Muscle layer of colon (tissue), 2 donors: ENCODE measurements around the gene CCDC85C.

ENCODE experiments used
- H3K27ac ChIP-seq: one replicate; pipeline ENCODE4 v1.7.0; 2013; ENCODE audit warnings: low read depth, mild to moderate bottlenecking, low read length, moderate library complexity
- H3K27me3 ChIP-seq, 2 donors: one replicate each; pipeline ENCODE4 v1.7.0; 2013; ENCODE audit warnings: low read length in 2 of 2, mild to moderate bottlenecking in 2 of 2; ENCODE audit not compliant: insufficient read depth in 2 of 2, control insufficient read depth in 1 of 2
- H3K36me3 ChIP-seq: one replicate; pipeline ENCODE4 v1.7.0; 2013; ENCODE audit warnings: mild to moderate bottlenecking, low read length; ENCODE audit not compliant: insufficient read depth
- H3K4me1 ChIP-seq: one replicate; pipeline ENCODE4 v1.7.0; 2013; ENCODE audit warnings: mild to moderate bottlenecking, low read length; ENCODE audit not compliant: insufficient read depth
- H3K4me3 ChIP-seq, 2 donors: one replicate each; pipeline ENCODE4 v1.7.0; 2013; ENCODE audit warnings: low read length in 2 of 2, low read depth in 1 of 2, mild to moderate bottlenecking in 1 of 2, moderate library complexity in 1 of 2
- H3K9ac ChIP-seq: one replicate; pipeline ENCODE4 v1.7.0; 2013; ENCODE audit warnings: low read length
- H3K9me3 ChIP-seq: one replicate; pipeline ENCODE4 v1.7.0; 2013; ENCODE audit warnings: mild to moderate bottlenecking, low read length
- donor health status: abdominal sarcoma.
- donor health status: Adenocarcinoma of cecum.

The CCDC85C gene

GRCh38 chr14:99519347-99519881, 84.6 kb downstream of the CCDC85C start:
- Histone ChIP-seq H3K4me1 (peaks cover 38% of the 10 kb centered on the region), H3K27ac (no peak overlapping the region), H3K36me3 (peaks cover 10% of the 10 kb centered on the region), H3K9me3 (no peaks in the 10 kb centered on the region), H3K9ac (no peak overlapping the region), H3K27me3 (no peaks in the 10 kb centered on the region), H3K4me3 (no peak overlapping the region)

GRCh38 chr14:99518441-99519346, 85.3 kb downstream of the CCDC85C start:
- H3K36me3 ChIP-seq, result peaks cover 17% of the 10 kb centered on the region
- no peak overlapping the region for H3K4me3 ChIP-seq
- H3K27ac ChIP-seq, result no peak overlapping the region
- H3K9ac ChIP-seq, result no peak overlapping the region
- H3K9me3 ChIP-seq, result no peaks in the 10 kb centered on the region
- peaks cover 31% of the 10 kb centered on the region for H3K4me1 ChIP-seq
- no peaks in the 10 kb centered on the region for H3K27me3 ChIP-seq

GRCh38 chr14:99517643-99518381, 86.2 kb downstream of the CCDC85C start:
- Histone ChIP-seq H3K9ac (no peak overlapping the region), H3K4me1 (peaks cover 27% of the 10 kb centered on the region), H3K27me3 (no peaks in the 10 kb centered on the region), H3K4me3 (no peak overlapping the region), H3K36me3 (peaks cover 24% of the 10 kb centered on the region), H3K27ac (no peak overlapping the region), H3K9me3 (no peaks in the 10 kb centered on the region)

- no peaks in the 10 kb centered on the region for H3K27me3 ChIP-seq
- H3K9me3 ChIP-seq, result no peaks in the 10 kb centered on the region
- H3K27ac ChIP-seq, result no peak overlapping the region
- peaks cover 30% of the 10 kb centered on the region for H3K36me3 ChIP-seq
- H3K4me1 ChIP-seq, result peaks cover 27% of the 10 kb centered on the region
- no peak overlapping the region for H3K9ac ChIP-seq
- H3K4me3 ChIP-seq, result no peak overlapping the region
Observed at GRCh38 chr14:99516871-99517642, 87.0 kb downstream of the CCDC85C start.

- peaks cover 30% of the 10 kb centered on the region for H3K4me1 ChIP-seq
- no peaks in the 10 kb centered on the region for H3K9me3 ChIP-seq
- H3K9ac ChIP-seq, result no peak overlapping the region
- no peaks in the 10 kb centered on the region for H3K27me3 ChIP-seq
- peaks cover 30% of the 10 kb centered on the region for H3K36me3 ChIP-seq
- no peak overlapping the region for H3K27ac ChIP-seq
- H3K4me3 ChIP-seq, result no peak overlapping the region
Observed at GRCh38 chr14:99516156-99516870, 87.7 kb downstream of the CCDC85C start.

GRCh38 chr14:99515301-99516155, 88.5 kb downstream of the CCDC85C start:
- Histone ChIP-seq H3K27me3 (no peaks in the 10 kb centered on the region), H3K9me3 (no peaks in the 10 kb centered on the region), H3K27ac (no peak overlapping the region), H3K36me3 (peaks cover 30% of the 10 kb centered on the region), H3K9ac (no peak overlapping the region), H3K4me3 (no peak overlapping the region), H3K4me1 (peaks cover 38% of the 10 kb centered on the region)

- Histone ChIP-seq H3K4me3 (no peak overlapping the region), H3K27me3 (no peaks in the 10 kb centered on the region), H3K9me3 (no peaks in the 10 kb centered on the region), H3K36me3 (peaks cover 31% of the 10 kb centered on the region), H3K9ac (no peak overlapping the region), H3K27ac (peak overlapping the region; percentile 51), H3K4me1 (peaks cover 38% of the 10 kb centered on the region)
Observed at GRCh38 chr14:99514552-99515300, 89.3 kb downstream of the CCDC85C start.

GRCh38 chr14:99513946-99514551, 90.0 kb downstream of the CCDC85C start:
- Histone ChIP-seq H3K27ac (peak overlapping the region; percentile 51), H3K9ac (no peak overlapping the region), H3K9me3 (no peaks in the 10 kb centered on the region), H3K27me3 (no peaks in the 10 kb centered on the region), H3K36me3 (peaks cover 37% of the 10 kb centered on the region), H3K4me3 (no peak overlapping the region), H3K4me1 (peaks cover 38% of the 10 kb centered on the region)

- Histone ChIP-seq H3K36me3 (peaks cover 45% of the 10 kb centered on the region), H3K27me3 (no peaks in the 10 kb centered on the region), H3K9me3 (no peaks in the 10 kb centered on the region), H3K4me3 (no peak overlapping the region), H3K27ac (peak overlapping the region; percentile 32), H3K9ac (no peak overlapping the region), H3K4me1 (peaks cover 31% of the 10 kb centered on the region)
Observed at GRCh38 chr14:99513183-99513694, 90.8 kb downstream of the CCDC85C start.
